ENCODE data around the gene DNAH6.
"Not testable (repeated sequence)": the region's sequence is repeated elsewhere in the genome, so short reads cannot be mapped to it uniquely, and the experiment has no call there.

The DNAH6 gene

DNA sequence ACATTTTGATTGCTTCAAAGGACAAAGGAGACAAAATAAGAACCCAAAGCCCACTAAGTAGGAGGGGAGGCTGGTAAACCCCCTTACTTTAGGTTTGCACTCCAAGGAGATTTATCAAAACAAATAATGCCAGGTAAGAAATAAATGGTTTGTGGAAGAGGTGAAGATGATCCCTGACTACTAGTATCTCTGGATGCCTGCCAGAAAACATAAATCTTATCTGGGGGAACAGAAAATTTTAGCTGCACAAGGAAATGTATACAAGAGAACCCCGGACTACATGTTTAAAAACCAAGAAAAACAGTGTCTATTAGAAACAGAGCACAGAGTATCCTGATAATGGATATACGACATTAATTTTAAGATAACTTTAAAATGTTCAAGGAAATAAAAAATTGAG lies 250.5 kb downstream of the DNAH6 start:
- ChIA-PET CTCF (no interaction called here), POLR2A (no interaction called here)
- peaks cover 0 to 16% (median 5%) of the 10 kb centered on the region in 5 experiments for H3K9me3 ChIP-seq (ENCODE audit: control extremely low read depth in 1 of 5, control insufficient read depth in 4 of 5, insufficient read depth in 2 of 5, low read depth in 1 of 5, low read length in 4 of 5)
- no peak for DNase-seq
- no peak overlapping the region for H3K27ac ChIP-seq (ENCODE audit: insufficient read depth in 1 of 2, low read depth in 1 of 2, low read length in 2 of 2, poor library complexity in 1 of 2, severe bottlenecking in 2 of 2)
- H3K4me3 ChIP-seq (ENCODE audit: control insufficient read depth in 1 of 7, extremely low read depth in 1 of 7, insufficient read depth in 4 of 7, low read depth in 2 of 7, low read length in 6 of 7): no peak overlapping the region
- no peaks in the 10 kb centered on the region for H3K4me1 ChIP-seq (ENCODE audit: control extremely low read depth in 1 of 4, control insufficient read depth in 4 of 4, insufficient read depth in 4 of 4, low read length in 3 of 4)
- no peaks in the 10 kb centered on the region for H3K27me3 ChIP-seq (replicated peaks in 2 of 5; ENCODE audit: control insufficient read depth in 4 of 5, insufficient read depth in 5 of 5, low read length in 4 of 5)
- 80% methylated on average over 1 of the region's 2 CpGs for WGBS (ENCODE audit: insufficient coverage)
- no peaks in the 10 kb centered on the region for H3K36me3 ChIP-seq (ENCODE audit: control insufficient read depth in 4 of 4, insufficient read depth in 4 of 4, low read length in 3 of 4)

- no peak for DNase-seq
- Histone ChIP-seq H3K4me3 (ENCODE audit: control insufficient read depth in 1 of 7, extremely low read depth in 1 of 7, insufficient read depth in 4 of 7, low read depth in 2 of 7, low read length in 6 of 7) (no peak overlapping the region), H3K4me1 (ENCODE audit: control extremely low read depth in 1 of 4, control insufficient read depth in 4 of 4, insufficient read depth in 4 of 4, low read length in 3 of 4) (no peaks in the 10 kb centered on the region), H3K9me3 (ENCODE audit: control extremely low read depth in 1 of 5, control insufficient read depth in 4 of 5, insufficient read depth in 2 of 5, low read depth in 1 of 5, low read length in 4 of 5) (peaks cover 0 to 20% (median 5%) of the 10 kb centered on the region in 5 experiments), H3K36me3 (ENCODE audit: control insufficient read depth in 4 of 4, insufficient read depth in 4 of 4, low read length in 3 of 4) (no peaks in the 10 kb centered on the region), H3K27ac (ENCODE audit: insufficient read depth in 1 of 2, low read depth in 1 of 2, low read length in 2 of 2, poor library complexity in 1 of 2, severe bottlenecking in 2 of 2) (no peak overlapping the region), H3K27me3 (replicated peaks in 2 of 5; ENCODE audit: control insufficient read depth in 4 of 5, insufficient read depth in 5 of 5, low read length in 4 of 5) (no peaks in the 10 kb centered on the region)
- POLR2A ChIA-PET: no interaction called here
- WGBS (ENCODE audit: insufficient coverage): 100% methylated on average over 1 of the region's 4 CpGs
- CTCF ChIA-PET: no interaction called here
Observed at GRCh38 chr2:84768840-84769239, 252.5 kb downstream of the DNAH6 start.

DNA sequence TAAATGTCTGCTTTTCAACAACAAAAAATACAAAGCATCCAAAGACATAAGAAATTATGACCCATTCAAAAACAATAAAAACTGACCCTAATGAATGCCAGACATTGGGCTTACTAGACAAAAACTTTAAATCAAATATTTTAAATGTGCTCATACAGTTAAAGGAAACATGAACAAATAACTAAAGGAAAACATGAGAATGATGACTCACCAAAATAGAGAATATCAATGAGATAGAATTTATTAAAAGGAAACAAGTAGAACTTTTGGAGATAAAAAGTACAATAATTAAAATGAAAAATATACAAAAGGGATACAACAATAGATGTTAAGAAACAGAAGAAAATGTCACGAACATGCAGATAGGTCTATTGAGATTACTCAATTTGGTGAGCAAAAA lies 254.0 kb downstream of the DNAH6 start:
- H3K27me3 ChIP-seq (replicated peaks in 2 of 5; ENCODE audit: control insufficient read depth in 4 of 5, insufficient read depth in 5 of 5, low read length in 4 of 5): no peaks in the 10 kb centered on the region
- no peak for DNase-seq
- H3K4me3 ChIP-seq (ENCODE audit: control insufficient read depth in 1 of 7, extremely low read depth in 1 of 7, insufficient read depth in 4 of 7, low read depth in 2 of 7, low read length in 6 of 7): no peak overlapping the region
- WGBS (ENCODE audit: insufficient coverage): no CpG with 5 or more reads among the region's 1 CpG
- ChIA-PET POLR2A (no interaction called here), CTCF (no interaction called here)
- no peaks in the 10 kb centered on the region for H3K36me3 ChIP-seq (ENCODE audit: control insufficient read depth in 4 of 4, insufficient read depth in 4 of 4, low read length in 3 of 4)
- peaks cover 0 to 27% (median 5%) of the 10 kb centered on the region in 5 experiments for H3K9me3 ChIP-seq (ENCODE audit: control extremely low read depth in 1 of 5, control insufficient read depth in 4 of 5, insufficient read depth in 2 of 5, low read depth in 1 of 5, low read length in 4 of 5)
- H3K27ac ChIP-seq (ENCODE audit: insufficient read depth in 1 of 2, low read depth in 1 of 2, low read length in 2 of 2, poor library complexity in 1 of 2, severe bottlenecking in 2 of 2): no peak overlapping the region
- H3K4me1 ChIP-seq (ENCODE audit: control extremely low read depth in 1 of 4, control insufficient read depth in 4 of 4, insufficient read depth in 4 of 4, low read length in 3 of 4): no peaks in the 10 kb centered on the region

GRCh38 chr2:84771251-84771650 lies 255.0 kb downstream of the DNAH6 start:
- no peak overlapping the region for H3K27ac ChIP-seq (ENCODE audit: insufficient read depth in 1 of 2, low read depth in 1 of 2, low read length in 2 of 2, poor library complexity in 1 of 2, severe bottlenecking in 2 of 2)
- CTCF ChIA-PET: interaction anchor here (1.1 kb wide), 1 partner anchor 35 kb away, joined by 3 read pairs; no protein-coding TSS in a partner anchor

GRCh38 chr2:84773562-84773961 lies 257.3 kb downstream of the DNAH6 start:
- POLR2A ChIA-PET; CTCF ChIA-PET; H3K4me3 ChIP-seq (ENCODE audit: control insufficient read depth in 1 of 7, extremely low read depth in 1 of 7, insufficient read depth in 4 of 7, low read depth in 2 of 7, low read length in 6 of 7); H3K36me3 ChIP-seq (ENCODE audit: control insufficient read depth in 4 of 4, insufficient read depth in 4 of 4, low read length in 3 of 4); H3K4me1 ChIP-seq (ENCODE audit: control extremely low read depth in 1 of 4, control insufficient read depth in 4 of 4, insufficient read depth in 4 of 4, low read length in 3 of 4); DNase-seq; H3K27ac ChIP-seq (ENCODE audit: insufficient read depth in 1 of 2, low read depth in 1 of 2, low read length in 2 of 2, poor library complexity in 1 of 2, severe bottlenecking in 2 of 2); H3K27me3 ChIP-seq (replicated peaks in 2 of 5; ENCODE audit: control insufficient read depth in 4 of 5, insufficient read depth in 5 of 5, low read length in 4 of 5): not testable (repeated sequence)
- no CpG with 5 or more reads among the region's 3 CpGs for WGBS (ENCODE audit: insufficient coverage)
- H3K9me3 ChIP-seq (ENCODE audit: control extremely low read depth in 1 of 5, control insufficient read depth in 4 of 5, insufficient read depth in 2 of 5, low read depth in 1 of 5, low read length in 4 of 5): peaks cover 0 to 27% (median 5%) of the 10 kb centered on the region in 5 experiments

More at GRCh38 chr2:84771251-84771650, 255.0 kb downstream of the DNAH6 start:
- Histone ChIP-seq H3K9me3 (ENCODE audit: control extremely low read depth in 1 of 5, control insufficient read depth in 4 of 5, insufficient read depth in 2 of 5, low read depth in 1 of 5, low read length in 4 of 5) (peaks cover 0 to 27% (median 5%) of the 10 kb centered on the region in 5 experiments), H3K36me3 (ENCODE audit: control insufficient read depth in 4 of 4, insufficient read depth in 4 of 4, low read length in 3 of 4) (no peaks in the 10 kb centered on the region), H3K27me3 (replicated peaks in 2 of 5; ENCODE audit: control insufficient read depth in 4 of 5, insufficient read depth in 5 of 5, low read length in 4 of 5) (no peaks in the 10 kb centered on the region), H3K4me1 (ENCODE audit: control extremely low read depth in 1 of 4, control insufficient read depth in 4 of 4, insufficient read depth in 4 of 4, low read length in 3 of 4) (no peaks in the 10 kb centered on the region), H3K4me3 (ENCODE audit: control insufficient read depth in 1 of 7, extremely low read depth in 1 of 7, insufficient read depth in 4 of 7, low read depth in 2 of 7, low read length in 6 of 7) (no peak overlapping the region)
- POLR2A ChIA-PET: no interaction called here
- no peak for DNase-seq
- no CpG with 5 or more reads among the region's 1 CpG for WGBS (ENCODE audit: insufficient coverage)

DNA sequence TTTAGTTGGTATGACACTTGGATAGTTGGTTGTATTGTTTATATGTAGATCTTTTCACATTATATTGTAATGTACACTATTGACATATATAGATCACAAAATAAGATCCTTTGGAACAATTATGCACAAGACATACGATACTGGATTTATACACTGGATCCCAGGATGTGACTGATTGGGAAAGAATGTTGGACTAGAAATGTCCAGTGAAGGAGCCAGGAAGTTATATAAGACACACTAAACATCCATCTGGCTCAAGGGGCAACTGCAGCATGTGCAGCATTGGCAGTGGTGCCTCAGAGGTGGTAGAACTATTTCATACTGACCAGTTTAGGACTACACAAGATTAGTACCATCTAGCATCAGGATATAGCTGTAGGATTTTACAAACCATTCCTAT lies 259.7 kb downstream of the DNAH6 start:
- whole genome bisulfite sequencing (ENCODE audit: insufficient coverage): no CpG with 5 or more reads among the region's 1 CpG
- CTCF ChIA-PET: no interaction called here

GRCh38 chr2:84778911-84779690 lies 262.8 kb downstream of the DNAH6 start:
- no peak overlapping the region for H3K4me3 ChIP-seq (ENCODE audit: control insufficient read depth in 1 of 7, extremely low read depth in 1 of 7, insufficient read depth in 4 of 7, low read depth in 2 of 7, low read length in 6 of 7)
- DNase-seq: no peak
- no peaks in the 10 kb centered on the region for H3K36me3 ChIP-seq (ENCODE audit: control insufficient read depth in 4 of 4, insufficient read depth in 4 of 4, low read length in 3 of 4)
- no peaks in the 10 kb centered on the region for H3K27me3 ChIP-seq (replicated peaks in 2 of 5; ENCODE audit: control insufficient read depth in 4 of 5, insufficient read depth in 5 of 5, low read length in 4 of 5)
- CTCF ChIA-PET: no interaction called here
- no CpG with 5 or more reads among the region's 1 CpG for WGBS (ENCODE audit: insufficient coverage)
- H3K9me3 ChIP-seq (ENCODE audit: control extremely low read depth in 1 of 5, control insufficient read depth in 4 of 5, insufficient read depth in 2 of 5, low read depth in 1 of 5, low read length in 4 of 5): peaks cover 0 to 7% (median 0%) of the 10 kb centered on the region in 5 experiments
- H3K27ac ChIP-seq (ENCODE audit: insufficient read depth in 1 of 2, low read depth in 1 of 2, low read length in 2 of 2, poor library complexity in 1 of 2, severe bottlenecking in 2 of 2): no peak overlapping the region
- peaks cover 0 to 12% (median 0%) of the 10 kb centered on the region in 4 experiments for H3K4me1 ChIP-seq (ENCODE audit: control extremely low read depth in 1 of 4, control insufficient read depth in 4 of 4, insufficient read depth in 4 of 4, low read length in 3 of 4)
- POLR2A ChIA-PET: no interaction called here

More for the DNA sequence above, 259.7 kb downstream of the DNAH6 start:
- H3K27ac ChIP-seq (ENCODE audit: insufficient read depth in 1 of 2, low read depth in 1 of 2, low read length in 2 of 2, poor library complexity in 1 of 2, severe bottlenecking in 2 of 2): no peak overlapping the region
- peaks cover 0 to 16% (median 4%) of the 10 kb centered on the region in 5 experiments for H3K9me3 ChIP-seq (ENCODE audit: control extremely low read depth in 1 of 5, control insufficient read depth in 4 of 5, insufficient read depth in 2 of 5, low read depth in 1 of 5, low read length in 4 of 5)
- DNase-seq: no peak
- H3K36me3 ChIP-seq (ENCODE audit: control insufficient read depth in 4 of 4, insufficient read depth in 4 of 4, low read length in 3 of 4): no peaks in the 10 kb centered on the region
- POLR2A ChIA-PET: no interaction called here
- H3K4me1 ChIP-seq (ENCODE audit: control extremely low read depth in 1 of 4, control insufficient read depth in 4 of 4, insufficient read depth in 4 of 4, low read length in 3 of 4): no peaks in the 10 kb centered on the region
- no peak overlapping the region for H3K4me3 ChIP-seq (ENCODE audit: control insufficient read depth in 1 of 7, extremely low read depth in 1 of 7, insufficient read depth in 4 of 7, low read depth in 2 of 7, low read length in 6 of 7)
- no peaks in the 10 kb centered on the region for H3K27me3 ChIP-seq (replicated peaks in 2 of 5; ENCODE audit: control insufficient read depth in 4 of 5, insufficient read depth in 5 of 5, low read length in 4 of 5)

Data from common myeloid progenitor, CD34-positive (primary cell).